ENCODE data around the gene ROPN1.
"Not testable (repeated sequence)": the region's sequence is repeated elsewhere in the genome, so short reads cannot be mapped to it uniquely, and the experiment has no call there.

Gene ROPN1

DNA sequence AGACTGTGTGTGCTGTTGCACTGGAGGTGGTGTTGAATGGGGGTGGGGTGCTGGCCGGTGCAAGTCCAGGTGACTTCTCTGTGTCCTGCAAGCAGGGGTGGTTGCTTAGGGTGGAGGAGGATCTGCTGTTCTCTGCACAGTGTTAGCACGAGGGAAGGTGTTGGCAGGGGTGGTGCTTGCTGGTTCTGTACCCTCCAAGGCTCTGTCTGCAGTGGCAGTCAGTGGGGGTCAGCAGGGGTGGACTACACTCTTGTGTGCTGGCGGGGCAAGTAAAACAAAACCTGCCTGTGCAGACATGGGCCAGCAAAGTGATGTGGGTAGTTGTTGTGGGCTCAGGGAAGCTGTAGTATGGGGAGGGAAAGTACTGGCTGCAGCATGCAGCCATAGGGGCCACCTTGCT lies 5.5 kb downstream of the ROPN1 start:
- DNase-seq: no peak

DNA sequence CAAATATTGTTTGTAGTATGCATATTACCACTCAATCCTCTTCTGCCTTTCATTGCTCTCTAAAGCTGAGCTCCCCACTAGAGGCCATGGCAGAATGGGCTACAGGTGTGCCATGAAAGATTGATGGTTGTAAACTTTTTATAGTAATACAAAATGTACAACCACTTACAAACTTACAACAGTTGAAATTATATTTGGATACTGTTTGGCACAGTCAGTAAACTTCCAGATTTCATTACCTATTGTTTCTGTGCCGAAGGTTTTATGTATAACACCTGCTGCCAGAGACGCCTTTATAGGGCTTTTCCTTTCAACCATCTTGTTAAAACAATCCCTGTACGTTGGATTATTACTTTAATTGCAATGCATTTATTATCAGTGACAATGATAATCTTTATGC lies 7.0 kb downstream of the ROPN1 start:
- no peak for DNase-seq

DNA sequence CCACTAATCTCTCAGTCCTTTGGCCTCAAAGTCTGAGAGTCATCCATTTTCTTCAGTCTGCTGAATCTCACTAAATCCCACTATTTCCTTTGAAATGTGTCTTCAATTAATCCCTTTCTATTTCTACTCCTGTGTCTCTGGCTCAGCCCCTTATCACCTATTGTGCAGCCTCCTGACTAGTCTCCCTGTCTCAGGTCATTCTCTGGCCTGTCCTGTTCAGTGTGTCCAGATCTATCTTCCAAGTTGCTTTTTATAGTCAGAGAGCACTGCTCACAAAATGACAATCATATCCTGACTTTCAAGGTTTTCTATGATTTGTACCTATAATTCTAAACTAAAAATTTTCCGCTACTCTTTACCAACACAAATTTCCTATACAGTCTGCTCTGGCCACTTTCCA lies 7.6 kb downstream of the ROPN1 start:
- DNase-seq: no peak

DNA sequence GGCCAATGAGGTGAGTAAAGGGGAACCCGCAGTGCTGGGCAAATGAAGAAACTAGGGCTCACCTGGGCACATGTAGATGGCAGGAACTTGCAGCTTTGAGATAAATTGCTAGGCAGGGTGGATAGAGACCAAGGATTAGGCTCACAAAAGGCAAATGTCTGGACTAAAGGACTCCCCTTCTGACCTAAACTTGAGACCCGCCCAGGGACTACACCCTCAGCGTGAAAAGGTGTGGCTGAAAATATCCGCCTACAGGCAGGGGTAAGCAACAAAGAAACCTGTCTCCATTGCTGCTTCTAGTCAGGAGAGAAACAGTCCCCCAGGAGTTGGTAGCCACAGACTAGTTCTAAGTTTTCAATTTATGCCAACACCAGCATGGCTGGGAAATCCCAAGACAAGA lies 10.6 kb downstream of the ROPN1 start:
- DNase-seq: not testable (repeated sequence)

DNA sequence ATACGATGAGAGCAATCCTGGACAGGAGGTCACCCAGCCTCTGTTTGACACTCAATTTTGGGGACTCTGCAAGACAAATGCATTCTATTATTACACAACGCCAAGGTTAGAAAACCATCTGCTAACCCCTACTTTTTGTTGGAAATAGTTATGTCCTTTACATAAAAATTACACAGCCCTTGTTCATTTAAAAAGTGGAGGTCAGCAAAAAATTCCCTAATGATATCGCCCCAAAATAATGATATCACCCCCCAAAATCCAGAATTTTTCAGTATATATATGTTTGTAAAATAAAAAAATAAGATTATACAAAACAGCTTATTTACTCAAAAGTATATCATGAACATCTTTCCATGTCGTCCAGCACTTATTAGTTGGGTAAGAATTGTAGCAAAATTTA lies 11.4 kb downstream of the ROPN1 start:
- DNase-seq: no peak

DNA sequence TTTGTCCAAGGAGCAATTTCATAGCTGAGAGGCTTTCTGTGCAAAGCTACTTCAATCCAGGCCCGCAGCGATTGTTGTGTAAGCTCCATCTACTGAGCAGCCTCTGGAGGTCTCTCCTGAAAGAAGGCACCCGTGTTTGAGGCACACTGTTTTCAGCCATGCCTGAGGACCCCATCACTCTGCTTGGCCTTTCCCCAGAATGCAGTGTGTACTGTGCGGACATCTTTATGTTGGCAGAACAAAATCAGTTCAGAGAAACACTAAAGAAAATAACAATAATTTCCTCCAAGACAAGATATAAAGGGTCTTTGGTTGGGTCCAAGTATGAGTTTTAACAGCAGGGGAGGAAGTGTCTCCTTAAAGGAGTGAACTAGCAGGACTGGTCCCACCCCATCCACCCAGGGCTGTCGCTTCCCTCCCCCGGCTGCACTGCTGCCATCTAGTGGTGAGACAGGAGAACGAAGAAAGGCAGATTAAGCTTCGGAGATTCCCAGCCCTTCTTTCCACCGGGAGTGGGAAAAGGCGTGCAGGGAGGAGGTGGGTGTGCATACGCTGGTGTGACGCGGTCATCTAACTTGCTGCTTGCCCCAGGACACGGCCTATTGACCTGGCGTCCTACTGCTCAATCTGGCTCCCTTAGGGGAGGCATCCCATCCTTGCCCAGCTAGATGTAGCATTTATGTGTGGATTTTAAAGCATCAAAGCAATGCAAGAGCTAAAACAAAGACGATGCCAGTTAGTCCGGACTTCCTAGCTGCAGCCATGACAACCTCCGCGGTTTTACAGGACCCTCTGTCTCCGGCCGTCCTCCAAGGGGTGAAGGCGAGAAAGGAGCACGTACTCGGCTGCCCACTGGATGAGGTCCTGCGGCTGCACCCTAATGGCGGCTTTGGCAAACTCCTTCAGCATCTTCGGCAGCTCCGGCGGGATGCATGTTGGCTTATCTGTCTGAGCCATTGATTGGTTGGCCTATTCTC lies 12.1 kb downstream of the ROPN1 start:
- DNase-seq: peak; percentile 9

DNA sequence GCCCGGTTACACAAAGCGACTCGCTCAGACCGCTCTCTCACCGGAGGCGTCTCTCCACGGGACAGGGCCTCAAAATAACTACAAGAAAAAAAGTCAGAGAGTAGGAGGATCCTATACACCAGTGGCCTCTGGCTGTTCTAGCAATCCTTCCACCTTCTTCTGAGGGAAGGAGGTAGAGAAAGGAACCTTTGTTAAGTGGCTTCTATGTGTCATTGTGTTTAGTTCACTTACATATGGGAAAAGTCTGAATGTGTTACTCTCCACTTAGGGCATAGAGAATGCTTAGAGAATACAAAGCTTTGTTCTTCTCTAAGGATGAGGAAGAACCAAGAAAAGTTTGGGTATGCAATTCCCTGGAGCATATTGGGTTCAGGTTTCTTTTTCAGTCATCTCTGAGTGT lies 15.0 kb downstream of the ROPN1 start:
- not testable (repeated sequence) for DNase-seq

DNA sequence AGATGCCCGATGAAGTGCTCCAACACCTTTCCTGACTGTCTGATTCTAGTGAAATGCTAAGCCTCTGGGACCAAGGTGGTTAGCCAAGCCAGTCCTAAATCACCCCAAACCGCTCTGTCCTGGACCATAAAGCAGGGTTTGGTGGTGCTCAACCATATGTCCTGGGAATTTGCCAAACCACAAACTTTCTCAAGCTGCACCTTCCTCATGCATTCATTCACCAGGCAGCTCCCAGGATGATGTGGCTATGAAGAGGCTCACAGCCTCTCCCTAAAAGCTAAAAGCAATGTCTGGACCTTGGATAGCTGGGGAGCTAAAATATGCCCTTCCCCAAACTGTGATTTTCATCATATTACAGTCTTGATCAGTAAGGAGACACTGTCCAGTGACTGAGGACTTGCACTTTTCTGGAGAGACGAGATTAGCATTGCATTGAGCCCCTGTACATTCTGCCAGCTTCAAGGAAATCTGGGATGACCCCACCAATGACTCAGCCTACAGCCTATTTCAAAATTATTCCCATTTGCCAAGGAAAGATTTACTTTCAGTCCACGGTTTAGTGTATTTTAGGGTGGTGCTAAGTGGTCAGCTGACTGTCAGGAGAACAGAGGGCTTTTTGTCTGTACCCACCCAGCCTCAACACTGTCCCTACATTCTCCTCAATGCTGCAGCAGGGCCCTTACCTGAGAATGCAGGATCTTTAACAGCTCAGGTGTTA lies 15.6 kb downstream of the ROPN1 start:
- not testable (repeated sequence) for DNase-seq

DNA sequence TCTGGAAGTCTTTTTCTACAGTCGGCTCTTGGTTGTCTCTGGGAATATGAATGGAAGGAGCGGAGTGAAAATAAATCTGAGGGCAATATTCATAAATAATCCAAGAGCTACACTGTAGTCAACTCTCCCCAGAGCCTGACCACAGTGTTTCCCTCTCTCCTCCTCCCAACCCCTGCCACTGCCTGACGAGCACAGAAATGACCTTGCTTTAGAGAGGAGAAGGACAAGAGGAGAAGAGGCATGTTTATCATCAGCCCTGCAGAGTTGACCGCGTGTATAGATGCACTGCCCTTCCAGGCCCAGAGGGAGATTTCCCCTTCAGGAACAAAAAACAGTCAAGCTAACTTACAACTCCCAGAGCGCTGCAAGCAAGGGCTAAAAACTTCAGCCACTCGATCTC lies 16.9 kb downstream of the ROPN1 start:
- not testable (repeated sequence) for DNase-seq

DNA sequence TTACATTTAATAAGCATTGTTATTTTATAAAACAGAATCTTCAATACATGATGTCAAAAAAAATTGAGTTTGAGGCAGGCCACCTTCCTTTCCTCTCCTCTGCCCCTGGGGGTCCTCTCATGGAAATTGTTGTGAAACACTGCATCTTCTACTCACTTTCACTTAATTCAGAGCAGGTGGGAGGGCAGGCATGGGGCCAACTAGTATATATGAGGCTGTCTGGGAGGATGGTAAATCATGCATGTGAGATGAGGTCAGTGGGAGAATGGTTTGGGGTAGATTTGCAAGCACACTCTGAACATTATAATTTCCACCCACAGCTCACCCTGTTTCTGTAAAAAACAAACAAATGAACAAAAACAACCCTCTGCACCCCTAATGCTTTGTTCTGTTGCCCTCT lies 20.5 kb downstream of the ROPN1 start:
- no peak for DNase-seq

DNA sequence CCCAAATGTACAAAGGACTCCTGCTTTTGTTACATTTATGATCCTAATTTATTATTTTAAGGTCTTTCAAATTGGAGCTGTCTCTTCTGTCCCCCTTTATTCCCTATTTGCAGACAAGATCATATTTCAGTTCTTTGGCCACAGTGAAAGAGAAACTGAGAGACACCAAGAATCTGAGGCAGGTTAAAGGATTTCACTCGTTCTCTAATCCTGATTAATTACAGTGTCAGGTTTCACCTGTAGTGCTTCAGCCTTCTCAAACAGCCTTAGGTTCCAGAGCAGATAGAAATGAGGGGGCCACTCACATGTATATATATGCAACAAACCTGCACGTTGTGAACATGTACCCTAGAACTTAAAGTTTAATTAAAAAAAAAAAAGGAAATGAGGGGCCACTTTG lies 24.7 kb downstream of the ROPN1 start:
- not testable (repeated sequence) for DNase-seq

DNA sequence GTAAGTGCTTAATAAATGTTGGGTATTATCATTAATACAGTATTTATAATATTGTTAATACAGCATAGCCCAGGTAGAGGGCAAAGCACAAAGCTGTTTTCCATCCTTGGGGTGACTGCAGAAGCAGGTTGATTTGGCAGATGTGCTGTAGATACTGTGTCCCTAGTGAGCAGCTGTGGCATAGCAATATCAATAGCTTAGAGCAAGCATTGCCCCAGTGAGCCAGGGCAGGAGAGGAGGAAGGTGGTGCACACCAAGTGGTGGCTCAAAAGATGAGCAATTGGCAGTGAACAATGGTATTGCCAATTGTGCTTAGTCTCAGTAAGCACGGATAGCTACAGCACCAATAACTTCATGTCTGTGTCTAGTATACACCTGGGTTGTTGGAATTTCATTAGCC lies 25.1 kb downstream of the ROPN1 start:
- not testable (repeated sequence) for DNase-seq

DNA sequence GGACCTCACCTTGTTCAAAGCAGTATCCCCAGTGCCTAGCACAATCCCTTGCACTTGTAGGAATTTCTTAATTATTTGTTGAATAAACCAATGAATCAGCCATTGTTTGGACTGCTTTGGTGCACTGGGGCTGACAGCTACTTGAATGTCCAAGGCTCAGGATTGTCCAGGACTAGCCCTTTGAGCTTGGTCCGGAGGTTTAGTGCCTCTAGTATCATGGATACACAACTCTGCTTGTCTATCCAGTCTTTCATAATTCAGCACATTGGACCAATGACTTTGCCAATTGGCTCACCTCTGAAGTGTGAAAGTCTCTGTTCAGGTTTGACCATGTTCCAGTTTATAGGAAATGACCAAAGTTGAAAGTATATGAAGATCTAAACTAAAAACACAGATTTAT lies 27.1 kb downstream of the ROPN1 start:
- DNase-seq: not testable (repeated sequence)

DNA sequence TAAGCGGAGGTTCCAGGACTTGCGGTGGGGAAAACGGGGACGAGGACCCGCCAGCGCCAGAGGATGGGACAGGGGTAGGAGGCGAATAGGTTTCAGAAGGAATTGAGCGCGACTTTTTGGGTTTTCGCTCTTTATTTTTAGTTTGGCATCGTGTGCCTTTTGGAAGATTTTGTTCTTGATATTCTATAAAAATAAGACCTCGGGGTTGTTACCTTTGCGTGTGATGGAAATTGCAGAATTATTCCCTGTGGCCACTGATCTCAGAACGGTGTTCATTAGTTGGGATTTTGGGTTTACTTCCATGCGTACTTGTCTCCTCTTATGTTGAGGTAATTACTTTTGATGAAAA lies 30.4 kb downstream of the ROPN1 start:
- DNase-seq: no peak

DNA sequence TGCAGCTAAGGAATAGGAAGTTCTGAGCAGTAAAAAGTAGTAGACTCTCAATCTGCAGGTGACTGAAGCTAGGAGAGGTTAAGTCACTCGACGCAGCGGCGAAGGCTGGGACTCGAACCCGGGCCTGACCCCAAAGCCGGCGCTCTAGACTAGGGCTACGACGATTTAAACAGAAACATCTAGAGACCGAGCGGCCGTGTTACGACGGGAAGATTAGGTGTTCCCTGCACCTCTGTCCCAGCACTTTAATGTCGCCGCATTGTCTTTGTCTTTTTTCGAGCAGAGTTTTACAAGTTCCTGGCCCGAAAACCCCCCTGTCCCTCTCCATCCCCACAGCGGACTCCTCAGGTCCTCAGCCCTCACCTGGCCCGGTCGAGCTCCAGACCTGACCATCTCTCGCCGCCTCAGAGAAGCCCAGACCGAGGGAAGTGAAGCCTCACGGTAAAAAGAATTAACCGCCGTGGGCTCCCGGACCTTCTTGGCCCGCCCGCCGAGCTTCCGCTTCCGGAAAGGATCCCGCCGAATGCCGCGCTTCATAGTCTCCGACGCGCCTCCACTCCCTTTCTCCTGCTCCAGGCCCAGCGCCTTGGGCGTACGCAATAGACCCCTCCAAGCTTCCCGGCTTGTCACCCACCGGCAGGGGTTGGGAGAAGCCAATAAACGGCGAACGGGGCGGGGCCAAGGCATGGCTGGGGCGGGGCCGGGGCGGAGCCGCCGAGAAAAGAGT lies 31.0 kb downstream of the ROPN1 start, which contains the start of gene CCDC14:
CCDC14 (minus strand) TSS at position 449 of the 727 bp plus-strand sequence; CDS start at position 393, 56 bp downstream.
- peak; percentile 96 for DNase-seq

DNA sequence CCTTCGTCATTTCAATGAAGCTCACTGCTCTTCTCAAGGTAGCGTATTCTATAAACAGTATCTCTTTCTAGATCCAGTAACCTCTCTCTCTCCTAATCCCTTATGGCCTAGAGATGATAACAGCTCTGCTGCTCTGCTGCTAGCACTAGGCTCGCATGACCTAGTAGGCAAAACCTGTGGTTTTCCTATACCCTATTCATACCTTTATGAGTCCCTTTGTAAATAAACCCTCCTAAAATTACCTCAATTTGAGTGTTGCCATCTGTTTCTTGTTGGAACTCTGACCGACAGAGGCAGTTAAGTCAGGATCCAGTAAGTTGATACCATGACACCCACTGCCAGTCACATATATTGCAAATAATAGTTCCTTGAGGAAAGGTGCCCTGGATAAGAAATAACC lies 38.2 kb downstream of the ROPN1 start:
- DNase-seq: no peak

DNA sequence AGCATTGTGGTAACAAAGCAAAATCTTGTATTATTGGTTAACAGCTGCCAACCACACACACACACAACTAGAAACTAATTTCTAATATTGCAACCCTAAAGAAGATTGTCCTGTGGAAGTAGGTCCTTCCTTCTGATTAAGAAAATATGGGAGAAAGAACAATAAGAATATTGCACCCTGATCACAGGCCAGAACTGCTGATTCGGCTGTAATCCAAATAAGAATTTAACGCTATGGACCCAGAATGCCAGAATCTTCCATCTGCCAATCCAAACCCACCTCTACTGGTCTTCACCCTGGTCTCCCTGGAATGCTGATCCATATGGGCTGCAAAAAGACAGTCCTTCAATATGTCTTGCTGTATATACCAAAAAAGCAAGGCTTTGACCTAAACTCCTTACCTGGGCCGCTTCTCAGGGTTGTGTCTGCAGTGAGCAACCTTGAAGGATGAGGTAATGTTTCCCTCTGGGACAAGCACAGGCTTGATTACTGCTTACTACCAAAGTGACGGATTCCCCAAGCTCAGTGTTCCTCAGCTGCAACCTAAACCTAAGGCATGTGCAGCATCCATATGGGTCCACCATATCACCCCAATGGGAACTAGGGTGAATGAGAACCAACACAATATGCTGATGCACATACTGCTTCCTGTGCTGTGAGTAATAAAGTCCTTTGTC lies 38.9 kb downstream of the ROPN1 start:
- DNase-seq: no peak

DNA sequence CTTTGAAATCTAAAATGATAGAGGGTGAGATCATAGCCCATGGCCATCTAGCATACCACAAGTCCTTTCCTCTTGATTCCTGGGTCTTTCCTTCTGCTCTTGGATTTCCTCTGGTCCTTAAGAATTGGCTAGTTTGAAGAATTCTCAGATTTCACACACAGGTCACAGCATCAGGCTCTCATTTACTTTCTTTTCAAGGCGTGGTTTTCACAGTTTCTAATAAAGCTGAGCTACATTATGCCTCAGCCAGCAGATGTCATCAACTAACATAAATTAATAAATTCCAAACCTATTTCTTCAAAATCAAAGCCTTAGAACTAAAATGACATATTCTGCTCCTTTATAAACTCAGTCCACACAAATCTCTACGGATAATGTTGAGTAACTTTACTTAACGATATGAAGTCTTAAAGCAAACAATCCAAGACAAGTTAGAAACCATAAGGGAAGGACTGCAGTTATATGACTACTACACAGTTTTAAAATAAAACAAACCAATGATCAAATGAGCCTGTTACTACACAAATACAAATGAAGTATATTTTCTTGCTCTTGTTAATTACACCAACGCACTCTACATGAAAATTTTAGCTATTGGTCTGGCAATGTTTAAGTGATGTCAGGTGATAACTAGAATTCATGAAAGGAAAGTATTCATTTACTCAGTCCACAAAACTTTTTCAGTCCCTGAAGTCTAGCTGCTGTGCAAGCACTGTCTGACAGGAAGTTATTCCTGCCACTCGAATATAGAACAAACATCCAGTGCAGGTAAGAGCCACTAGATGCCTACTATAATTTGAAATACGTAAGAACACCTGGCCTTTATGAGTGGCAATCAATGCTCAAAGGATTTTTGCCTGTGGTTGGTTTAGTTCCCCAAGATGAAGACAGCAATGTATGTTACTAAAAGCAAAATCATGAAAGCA lies 40.1 kb downstream of the ROPN1 start:
- no peak for DNase-seq

DNA sequence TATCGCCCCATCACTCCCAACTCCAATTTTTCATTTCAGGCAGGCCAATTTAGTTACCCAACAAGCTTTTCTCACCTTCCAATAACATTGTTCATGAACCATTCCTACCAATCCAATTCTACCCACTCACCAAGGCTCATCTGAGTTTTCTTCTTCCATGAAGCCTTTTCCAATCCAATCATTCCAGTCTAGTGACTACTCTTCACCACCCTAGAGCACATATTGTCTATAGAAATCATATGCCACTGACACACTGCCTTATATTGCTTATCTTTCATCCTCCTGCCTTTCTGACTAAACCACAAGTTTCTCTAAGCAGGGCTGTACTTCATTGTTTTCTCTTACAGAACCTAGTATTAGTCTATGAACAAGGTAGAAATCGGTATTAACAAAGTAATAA lies 42.3 kb downstream of the ROPN1 start:
- DNase-seq: peak; percentile 26

DNA sequence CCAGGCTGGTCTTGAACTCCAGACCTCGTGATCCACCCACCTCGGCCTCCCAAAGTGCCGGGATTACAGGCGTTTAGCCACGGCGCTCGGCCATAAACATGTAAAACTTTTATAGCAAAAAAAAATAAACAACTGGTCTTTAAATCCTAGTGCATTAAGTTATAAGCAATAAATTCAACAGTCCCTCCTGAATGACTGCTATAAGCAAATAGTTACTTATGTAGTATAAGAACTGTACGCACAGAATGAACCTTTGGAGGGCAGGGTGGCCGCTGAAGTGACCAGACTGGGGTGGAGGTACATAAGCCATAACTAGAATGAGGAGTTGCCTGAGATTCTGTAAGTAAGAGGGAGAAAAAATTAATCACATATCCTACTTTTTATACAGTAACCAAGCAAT lies 43.5 kb downstream of the ROPN1 start:
- no peak for DNase-seq

DNA sequence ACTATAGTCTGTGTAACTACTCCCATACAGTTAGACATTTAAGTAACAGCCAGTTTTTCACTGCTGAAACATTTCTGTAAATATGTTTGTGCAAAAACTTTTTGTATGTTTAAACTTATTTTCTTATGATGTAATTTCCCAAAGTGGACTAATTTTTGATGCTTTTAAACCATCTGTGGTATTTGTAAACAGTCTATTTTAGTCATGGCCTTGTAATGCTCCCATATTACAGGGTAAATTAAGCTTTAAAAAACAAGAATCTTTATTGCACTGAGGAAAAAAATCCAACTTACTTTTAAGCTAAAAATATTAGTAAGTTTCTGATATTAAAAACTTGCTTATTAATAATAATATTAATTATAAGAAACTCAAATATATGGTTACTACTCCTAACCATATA lies 44.4 kb downstream of the ROPN1 start:
- no peak for DNase-seq

DNA sequence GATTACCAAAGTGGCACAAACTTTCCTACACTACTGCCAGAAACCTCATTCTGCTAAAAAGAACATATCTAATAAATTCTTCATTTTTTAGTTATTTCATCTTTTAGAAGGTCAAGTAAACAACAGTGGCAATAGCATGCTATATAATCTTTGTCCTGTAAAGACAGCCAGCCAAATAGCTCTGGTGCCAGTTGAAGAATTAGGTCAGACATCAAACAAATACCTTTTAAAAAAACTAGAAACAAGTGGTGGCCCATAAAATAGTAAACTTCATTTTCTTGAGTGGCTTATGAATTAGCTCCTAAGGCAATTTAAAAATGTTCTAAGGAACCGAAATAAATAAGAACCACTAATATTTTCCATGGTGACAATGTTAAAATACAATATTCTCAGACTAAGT lies 50.4 kb downstream of the ROPN1 start:
- DNase-seq: no peak
